SK-N-SH treated with all-trans-retinoic acid at 6 μM for 48 hours (cell line): ENCODE data around the gene ICA1.

Experiments used
- ARNTL ChIP-seq: fragments of 450-650 bp; formaldehyde crosslinking; IDR thresholded peaks from 2 replicates; pipeline ENCODE4 v1.5.0; 2020; ENCODE audit warnings: low read depth, mild to moderate bottlenecking, moderate library complexity, borderline replicate concordance
- BACH2 ChIP-seq: fragments of 250-450 bp; sonication (Bioruptor Pico); IDR thresholded peaks from 2 replicates; pipeline ENCODE4 v1.9.0; 2021; ENCODE audit warnings: mild to moderate bottlenecking, borderline replicate concordance
- GLIS3 ChIP-seq: fragments of 250-450 bp; sonication (Bioruptor Pico); IDR thresholded peaks from 2 replicates; pipeline ENCODE4 v1.5.0; 2020; ENCODE audit warnings: mild to moderate bottlenecking, moderate library complexity
- ISL1 ChIP-seq: fragments of 250-450 bp; sonication (Bioruptor Pico); IDR thresholded peaks from 2 replicates; pipeline ENCODE4 v2.1.2; 2022; ENCODE audit warnings: mild to moderate bottlenecking, moderate library complexity
- OSR1 ChIP-seq: fragments of 250-450 bp; sonication (Bioruptor Pico); IDR thresholded peaks from 2 replicates; pipeline ENCODE4 v1.8.0; 2022; ENCODE audit warnings: moderate library complexity, mild to moderate bottlenecking, inconsistent platforms
- PATZ1 ChIP-seq: fragments of 250-450 bp; sonication (Bioruptor Pico); IDR thresholded peaks from 2 replicates; pipeline ENCODE4 v1.8.0; 2020; ENCODE audit warnings: mild to moderate bottlenecking, moderate library complexity, borderline replicate concordance
- PPARA ChIP-seq: fragments of 250-450 bp; sonication (Bioruptor Pico); IDR thresholded peaks from 2 replicates; pipeline ENCODE4 v1.5.0; 2020; ENCODE audit warnings: mild to moderate bottlenecking, borderline replicate concordance
- TSHZ2 ChIP-seq: fragments of 250-450 bp; sonication (Bioruptor Pico); IDR thresholded peaks from 2 replicates; pipeline ENCODE4 v1.5.0; 2020; ENCODE audit warnings: mild to moderate bottlenecking, moderate library complexity
- ZFP3 ChIP-seq: fragments of 250-450 bp; sonication (Bioruptor Pico); IDR thresholded peaks from 2 replicates; pipeline ENCODE4 v1.5.0; 2020; ENCODE audit warnings: mild to moderate bottlenecking, moderate library complexity
- ZFP30 ChIP-seq: fragments of 450-650 bp; formaldehyde crosslinking; IDR thresholded peaks from 2 replicates; pipeline ENCODE4 v1.5.0; 2022; ENCODE audit warnings: mild to moderate bottlenecking, moderate library complexity
- ZNF565 ChIP-seq: fragments of 450-650 bp; formaldehyde crosslinking; conservative IDR thresholded peaks from 2 replicates; pipeline ENCODE4 v1.5.0; 2020; ENCODE audit warnings: low read depth, mild to moderate bottlenecking, moderate library complexity
- TF ChIP-seq, protein P1 (sequence below): fragments of 250-450 bp; sonication (Bioruptor Pico); IDR thresholded peaks from 2 replicates; pipeline ENCODE4 v1.5.1; 2020; ENCODE audit warnings: low read depth, mild to moderate bottlenecking, moderate library complexity

- no peak for TF ChIP-seq ISL1 (CRISPR knock-in tag)
- no peak for TF ChIP-seq TSHZ2 (CRISPR knock-in tag)
- TF ChIP-seq ZNF565 (CRISPR knock-in tag): no peak
- TF ChIP-seq ARNTL (CRISPR knock-in tag): no peak
- TF ChIP-seq BACH2 (CRISPR knock-in tag): no peak
- no peak for TF ChIP-seq PATZ1
- TF ChIP-seq, protein P1, sequence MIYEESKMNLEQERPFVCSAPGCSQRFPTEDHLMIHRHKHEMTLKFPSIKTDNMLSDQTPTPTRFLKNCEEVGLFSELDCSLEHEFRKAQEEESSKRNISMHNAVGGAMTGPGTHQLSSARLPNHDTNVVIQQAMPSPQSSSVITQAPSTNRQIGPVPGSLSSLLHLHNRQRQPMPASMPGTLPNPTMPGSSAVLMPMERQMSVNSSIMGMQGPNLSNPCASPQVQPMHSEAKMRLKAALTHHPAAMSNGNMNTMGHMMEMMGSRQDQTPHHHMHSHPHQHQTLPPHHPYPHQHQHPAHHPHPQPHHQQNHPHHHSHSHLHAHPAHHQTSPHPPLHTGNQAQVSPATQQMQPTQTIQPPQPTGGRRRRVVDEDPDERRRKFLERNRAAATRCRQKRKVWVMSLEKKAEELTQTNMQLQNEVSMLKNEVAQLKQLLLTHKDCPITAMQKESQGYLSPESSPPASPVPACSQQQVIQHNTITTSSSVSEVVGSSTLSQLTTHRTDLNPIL (CRISPR knock-in tag): no peak
- TF ChIP-seq OSR1 (CRISPR knock-in tag): no peak
- TF ChIP-seq ZFP3: no peak
- no peak for TF ChIP-seq ZFP30
- no peak for TF ChIP-seq GLIS3 (CRISPR knock-in tag)
- no peak for TF ChIP-seq PPARA (CRISPR knock-in tag)
These were observed 92.8 kb downstream of the ICA1 start for GRCh38 chr7:8169171-8169570.
